SK-N-SH (cell line): Measurements from ENCODE around the gene C1orf216. TPM values are rescaled to one million over a fixed set of nuclear protein-coding genes. Genes with fewer than 3 reads are reported as not detected.

ENCODE experiments used
- CTCF ChIA-PET: fragments of 300-600, 350-600 bp; formaldehyde crosslinking; extraction: SDS; loops from one replicate; lab custom pipeline; 2021; lab: Yijun Ruan, JAX
- POLR2A ChIA-PET: fragments of 350-600 bp; sonication (Branson Sonifier 250); formaldehyde crosslinking; extraction: SDS; loops from one replicate; lab custom pipeline; 2020; ENCODE audit warnings: antibody characterized with exemption, inconsistent platforms; lab: Yijun Ruan, JAX
- DNase-seq: peaks from one replicate; pipeline ENCODE4 v3.0.0; 2012
- H2AFZ ChIP-seq: fragments of 200-600 bp; sonication (generic); 2 replicates; pipeline ENCODE4 v1.8.1; 2016; ENCODE audit warnings: antibody characterized with exemption, mild to moderate bottlenecking, low read depth
- H3F3A ChIP-seq: fragments of 200-600 bp; sonication (generic); replicated peaks from 2 replicates; pipeline ENCODE3; 2016; ENCODE audit warnings: antibody characterized with exemption, mild to moderate bottlenecking; ENCODE audit not compliant: insufficient read depth
- H3K27ac ChIP-seq, 2 experiments: fragments of 200-500 bp in 1 of 2; fragments of 200-600 bp in 1 of 2; sonication (Bioruptor generic) in 1 of 2; sonication (generic), shearing (Covaris generic) in 1 of 2; 2 replicates each; pipeline versions ENCODE4 v1.5.1 to v1.6.1; 2014 to 2016; ENCODE audit warnings: low read depth in 2 of 2, inconsistent platforms in 1 of 2, low read length in 1 of 2, mild to moderate bottlenecking in 1 of 2, mixed read lengths in 1 of 2
- H3K27me3 ChIP-seq: fragments of 200-600 bp; sonication (generic), shearing (Covaris generic); 2 replicates; pipeline ENCODE4 v1.6.1; 2016; ENCODE audit warnings: mixed run types; ENCODE audit not compliant: insufficient read depth
- H3K36me3 ChIP-seq, 2 experiments: fragments of 200-500 bp in 1 of 2; fragments of 200-600 bp in 1 of 2; sonication (Bioruptor generic) in 1 of 2; sonication (generic) in 1 of 2; replicated peaks in 1 of 2; 2 replicates each; pipeline versions ENCODE3 to v1.5.1; 2014 to 2016; ENCODE audit warnings: low read length in 1 of 2, mild to moderate bottlenecking in 1 of 2; ENCODE audit not compliant: insufficient read depth in 2 of 2, control insufficient read depth in 1 of 2
- H3K4me1 ChIP-seq, 2 experiments: fragments of 200-500 bp in 1 of 2; fragments of 200-600 bp in 1 of 2; sonication (Bioruptor generic) in 1 of 2; sonication (generic), shearing (Covaris generic) in 1 of 2; 2 replicates each; pipeline versions ENCODE4 v1.5.1 to v1.6.1; 2014 to 2016; ENCODE audit warnings: low read depth in 1 of 2, low read length in 1 of 2, mixed run types in 1 of 2; ENCODE audit not compliant: insufficient read depth in 2 of 2, control insufficient read depth in 1 of 2
- H3K4me2 ChIP-seq: fragments of 200-600 bp; sonication (generic), shearing (Covaris generic); 2 replicates; pipeline ENCODE4 v1.6.1; 2017; ENCODE audit warnings: mixed run types
- H3K4me3 ChIP-seq, 2 experiments: fragments of 200-500 bp in 1 of 2; fragments of 200-600 bp in 1 of 2; sonication (Bioruptor generic) in 1 of 2; sonication (generic), shearing (Covaris generic) in 1 of 2; 2 replicates each; pipeline versions ENCODE4 v1.5.1 to v1.8.1; 2014 to 2016; ENCODE audit warnings: low read depth in 2 of 2, inconsistent platforms in 1 of 2, low read length in 1 of 2, mild to moderate bottlenecking in 1 of 2, mixed read lengths in 1 of 2, moderate library complexity in 1 of 2
- H3K79me2 ChIP-seq: fragments of 200-600 bp; sonication (generic); 2 replicates; pipeline ENCODE4 v1.8.1; 2017; ENCODE audit warnings: mild to moderate bottlenecking; ENCODE audit not compliant: insufficient read depth
- H3K9ac ChIP-seq: fragments of 200-600 bp; sonication (generic); 2 replicates; pipeline ENCODE4 v1.6.1; 2017; ENCODE audit warnings: mixed run types
- H3K9me2 ChIP-seq: fragments of 200-600 bp; sonication (generic); 2 replicates; pipeline ENCODE4 v1.6.1; 2017; ENCODE audit warnings: mixed run types
- H3K9me3 ChIP-seq: fragments of 200-600 bp; sonication (generic); 2 replicates; pipeline ENCODE4 v1.6.1; 2017; ENCODE audit warnings: mixed run types, mild to moderate bottlenecking, moderate library complexity
- H4K20me1 ChIP-seq: fragments of 200-600 bp; sonication (generic); 2 replicates; pipeline ENCODE4 v1.6.1; 2017; ENCODE audit warnings: mild to moderate bottlenecking, mixed run types; ENCODE audit not compliant: insufficient read depth
- ELF1 ChIP-seq: IDR thresholded peaks from 2 replicates; pipeline ENCODE4 v1.4.0; 2012
- FOXJ3 ChIP-seq: sonication (generic); formaldehyde crosslinking; IDR thresholded peaks from 2 replicates; pipeline ENCODE4 v1.5.1; 2020; ENCODE audit warnings: mild to moderate bottlenecking, missing genetic modification reagents
- FOXM1 ChIP-seq: IDR thresholded peaks from 2 replicates; pipeline ENCODE4 v1.4.0; 2012; ENCODE audit warnings: low read depth, mild to moderate bottlenecking
- GABPA ChIP-seq: IDR thresholded peaks from 2 replicates; pipeline ENCODE4 v1.4.0; 2012; ENCODE audit warnings: low read depth, mild to moderate bottlenecking
- GATA2 ChIP-seq: sonication (generic); formaldehyde crosslinking; IDR thresholded peaks from 2 replicates; pipeline ENCODE4 v1.5.0; 2020; ENCODE audit warnings: mild to moderate bottlenecking, missing genetic modification reagents
- IRF3 ChIP-seq: fragments of 150-350 bp; IDR thresholded peaks from 2 replicates; pipeline ENCODE4 v1.6.1; 2016; ENCODE audit warnings: mild to moderate bottlenecking, low read depth, low read length
- NFIC ChIP-seq: IDR thresholded peaks from 2 replicates; pipeline ENCODE4 v1.4.0; 2012; ENCODE audit warnings: borderline replicate concordance
- NRF1 ChIP-seq: IDR thresholded peaks from 2 replicates; pipeline ENCODE4 v1.6.1; 2012; ENCODE audit warnings: low read depth, mild to moderate bottlenecking, low read length
- PBX3 ChIP-seq: IDR thresholded peaks from 2 replicates; pipeline ENCODE4; 2012
- POLR2AphosphoS5 ChIP-seq: IDR thresholded peaks from 2 replicates; pipeline ENCODE4 v1.6.1; 2012; ENCODE audit warnings: low read depth, low read length
- REST ChIP-seq: IDR thresholded peaks from 2 replicates; pipeline ENCODE4 v1.6.1; 2012; ENCODE audit warnings: mild to moderate bottlenecking, low read depth, low read length, moderate library complexity
- RXRA ChIP-seq: IDR thresholded peaks from 2 replicates; pipeline ENCODE4 v1.4.0; 2012; ENCODE audit warnings: low read depth, mild to moderate bottlenecking, borderline replicate concordance
- SIN3A ChIP-seq: IDR thresholded peaks from 2 replicates; pipeline ENCODE4 v1.6.1; 2012; ENCODE audit warnings: low read depth, mild to moderate bottlenecking, low read length, moderate library complexity, borderline replicate concordance
- TAF1 ChIP-seq: IDR thresholded peaks from 2 replicates; pipeline ENCODE4 v1.6.1; 2012; ENCODE audit warnings: low read depth, mild to moderate bottlenecking, low read length, moderate library complexity, borderline replicate concordance
- TCF12 ChIP-seq: IDR thresholded peaks from 2 replicates; pipeline ENCODE4 v1.4.0; 2012
- TEAD4 ChIP-seq: IDR thresholded peaks from 2 replicates; pipeline ENCODE4 v1.4.0; 2012; ENCODE audit warnings: mild to moderate bottlenecking, borderline replicate concordance; ENCODE audit not compliant: insufficient read depth
- USF2 ChIP-seq: fragments of 150-350 bp; IDR thresholded peaks from 2 replicates; pipeline ENCODE4 v1.6.1; 2017; ENCODE audit warnings: antibody characterized with exemption, low read length, low read depth, borderline replicate concordance
- WGBS: methylation state at CpG from one replicate; pipeline ENCODE4 v1.1.6; 2017; ENCODE audit warnings: low lambda C conversion rate; 5-methylcytosine and 5-hydroxymethylcytosine counted together
- polyA plus RNA-seq, 3 experiments: library from polyadenylated mRNA; depleted of rRNA; stranded (reverse); fragments of >200 nt; gene quantifications; 2 replicates each; pipeline ENCODE4 v1.2.3, GENCODE V29; 2012

C1orf216 gene
- polyA plus RNA-seq, 1 of the 3 experiments (the other 2 are of a cell fraction): 20.0 TPM

- H3K4me1 ChIP-seq: no peaks in the 10 kb centered on the region
- H3K9ac ChIP-seq: no peak overlapping the region
- 75% methylated on average over 1 of the region's 1 CpG for WGBS
- H3F3A ChIP-seq: no peaks in the 10 kb centered on the region
- no peaks in the 10 kb centered on the region for H4K20me1 ChIP-seq
- no peak overlapping the region for H3K27ac ChIP-seq
- ChIA-PET CTCF (no interaction called here), POLR2A (no interaction called here)
- TF ChIP-seq PBX3 (no peak), NFIC (no peak), USF2 (no peak), POLR2AphosphoS5 (no peak), IRF3 (no peak), RXRA (no peak), TCF12 (no peak), TAF1 (no peak), FOXM1 (no peak), ELF1 (no peak)
- no peak overlapping the region for H3K4me2 ChIP-seq
- no peaks in the 10 kb centered on the region for H3K79me2 ChIP-seq
- H2AFZ ChIP-seq: no peak overlapping the region
- H3K9me2 ChIP-seq: no peaks in the 10 kb centered on the region
- H3K36me3 ChIP-seq: no peaks in the 10 kb centered on the region
- no peaks in the 10 kb centered on the region for H3K9me3 ChIP-seq
- no peak for DNase-seq
- no peak overlapping the region for H3K4me3 ChIP-seq
- H3K27me3 ChIP-seq: no peaks in the 10 kb centered on the region; the same call in 1 of the 2 replicates
These were observed 42.9 kb downstream of the C1orf216 start for GRCh38 chr1:35675773-35676172.

GRCh38 chr1:35674111-35674510 lies 44.6 kb downstream of the C1orf216 start:
- ChIA-PET CTCF (interaction anchor here (2.6 kb wide), 1 partner anchor 41 kb away, joined by 11 read pairs; no protein-coding TSS in a partner anchor), POLR2A (no interaction called here)
- Histone ChIP-seq H3K79me2 (no peaks in the 10 kb centered on the region), H3K27me3 (peaks cover 4% of the 10 kb centered on the region; the same call in 1 of the 2 replicates), H3K4me3 (no peak overlapping the region), H2AFZ (no peak overlapping the region), H3K4me1 (no peaks in the 10 kb centered on the region), H3K9ac (no peak overlapping the region), H4K20me1 (no peaks in the 10 kb centered on the region), H3K4me2 (no peak overlapping the region), H3F3A (no peaks in the 10 kb centered on the region), H3K9me2 (no peaks in the 10 kb centered on the region), H3K36me3 (no peaks in the 10 kb centered on the region), H3K9me3 (no peaks in the 10 kb centered on the region), H3K27ac (no peak overlapping the region)
- TF ChIP-seq IRF3 (no peak), FOXJ3 (CRISPR knock-in tag) (no peak), TCF12 (no peak), GATA2 (no peak), REST (no peak), TEAD4 (no peak), SIN3A (no peak), GABPA (no peak), NRF1 (no peak), PBX3 (no peak)
- 70% methylated on average over 5 of the region's 5 CpGs for WGBS
- DNase-seq: no peak
